SK-MEL-5 (cell line): ENCODE results near the gene CA10. TPM values are rescaled to one million over a fixed set of nuclear protein-coding genes. Genes with fewer than 3 reads are reported as not detected.

Experiments used
- DNase-seq: peaks from one replicate; pipeline ENCODE4 v3.0.0-alpha.2; 2016; ENCODE audit warnings: low read depth, low spot score
- in situ Hi-C: cut with HindIII; loops from 2 replicates; pipeline ENCODE4 v1.10.0; 2016; ENCODE audit warnings: low sequenced_read_pairs, high pct_unique_total_duplicates, low pct_unique_long_range_greater_than_20kb
- total RNA-seq: library from RNA; depleted of rRNA; stranded (reverse); fragments of >200 nt; shearing (Covaris generic); gene quantifications from 2 replicates; pipeline ENCODE4 v1.2.3, GENCODE V29; 2014

CA10 gene
- total RNA-seq, 1 experiment from 2014 or later, result not detected

GRCh38 chr17:52096056-52096455 lies 62.5 kb downstream of the CA10 start:
- no peak for DNase-seq
- in situ Hi-C loops, result no loop called here

- in situ Hi-C loops, result no loop called here
Observed at GRCh38 chr17:52084176-52084575, 74.3 kb downstream of the CA10 start.

GRCh38 chr17:52079496-52079895 lies 79.0 kb downstream of the CA10 start:
- in situ Hi-C loops, result no loop called here
- DNase-seq, result no peak

More at GRCh38 chr17:52084176-52084575, 74.3 kb downstream of the CA10 start:
- DNase-seq, result no peak

- in situ Hi-C loops, result no loop called here
- DNase-seq, result no peak
Observed at GRCh38 chr17:52071712-52072111, 86.8 kb downstream of the CA10 start.

GRCh38 chr17:52064791-52065211 lies 93.7 kb downstream of the CA10 start:
- in situ Hi-C loops, result no loop called here

GRCh38 chr17:52049496-52049895 lies 109.0 kb downstream of the CA10 start:
- in situ Hi-C loops, result no loop called here
- DNase-seq, result no peak

More at GRCh38 chr17:52064791-52065211, 93.7 kb downstream of the CA10 start:
- DNase-seq, result no peak

- in situ Hi-C loops, result no loop called here
Observed at GRCh38 chr17:52049051-52049450, 109.5 kb downstream of the CA10 start.

GRCh38 chr17:52048137-52048898 lies 110.2 kb downstream of the CA10 start:
- in situ Hi-C loops, result no loop called here
- DNase-seq, result no peak

More at GRCh38 chr17:52049051-52049450, 109.5 kb downstream of the CA10 start:
- no peak for DNase-seq

GRCh38 chr17:52047086-52047485 lies 111.4 kb downstream of the CA10 start:
- in situ Hi-C loops, result no loop called here
- no peak for DNase-seq

- in situ Hi-C loops, result no loop called here
Observed at GRCh38 chr17:52041123-52041617, 117.3 kb downstream of the CA10 start.

GRCh38 chr17:52036416-52036815 lies 122.1 kb downstream of the CA10 start:
- DNase-seq, result no peak
- in situ Hi-C loops, result no loop called here

More at GRCh38 chr17:52041123-52041617, 117.3 kb downstream of the CA10 start:
- DNase-seq, result no peak

- in situ Hi-C loops, result no loop called here
- no peak for DNase-seq
Observed at GRCh38 chr17:52035336-52035915, 123.1 kb downstream of the CA10 start.

GRCh38 chr17:52032454-52032853 lies 126.1 kb downstream of the CA10 start:
- no peak for DNase-seq
- in situ Hi-C loops, result no loop called here

- in situ Hi-C loops, result no loop called here
- no peak for DNase-seq
Observed at GRCh38 chr17:52030052-52030451, 128.5 kb downstream of the CA10 start.

GRCh38 chr17:52027620-52028295 lies 130.8 kb downstream of the CA10 start:
- no peak for DNase-seq
- in situ Hi-C loops, result no loop called here

- no peak for DNase-seq
- in situ Hi-C loops, result no loop called here
Observed at GRCh38 chr17:52027081-52027480, 131.4 kb downstream of the CA10 start.

GRCh38 chr17:52026075-52026474 lies 132.4 kb downstream of the CA10 start:
- DNase-seq, result no peak
- in situ Hi-C loops, result no loop called here

GRCh38 chr17:52025236-52025635 lies 133.3 kb downstream of the CA10 start:
- in situ Hi-C loops, result no loop called here
- no peak for DNase-seq
